ENCODE data around the gene SFXN5.

The SFXN5 gene

DNA sequence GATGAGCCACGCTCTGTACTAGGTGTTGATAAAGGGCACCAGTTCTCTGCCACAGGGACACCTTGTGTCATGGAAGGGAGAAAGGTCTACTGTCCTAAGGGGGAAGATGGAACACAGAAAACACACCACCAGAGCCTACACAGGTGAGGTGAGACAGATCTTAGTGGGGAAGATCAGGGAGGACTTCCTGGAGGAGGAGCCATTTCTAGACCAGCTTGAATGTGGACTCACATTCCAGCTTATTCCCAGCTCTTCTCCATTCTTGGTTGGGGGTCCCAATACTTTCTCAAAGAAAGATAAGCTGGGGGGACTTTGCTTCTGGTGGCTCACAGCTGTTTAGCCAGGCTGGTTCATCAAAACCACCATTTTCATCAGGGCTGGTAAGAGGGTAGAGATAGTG lies 118.0 kb downstream of the SFXN5 start:
- no peak for DNase-seq

DNA sequence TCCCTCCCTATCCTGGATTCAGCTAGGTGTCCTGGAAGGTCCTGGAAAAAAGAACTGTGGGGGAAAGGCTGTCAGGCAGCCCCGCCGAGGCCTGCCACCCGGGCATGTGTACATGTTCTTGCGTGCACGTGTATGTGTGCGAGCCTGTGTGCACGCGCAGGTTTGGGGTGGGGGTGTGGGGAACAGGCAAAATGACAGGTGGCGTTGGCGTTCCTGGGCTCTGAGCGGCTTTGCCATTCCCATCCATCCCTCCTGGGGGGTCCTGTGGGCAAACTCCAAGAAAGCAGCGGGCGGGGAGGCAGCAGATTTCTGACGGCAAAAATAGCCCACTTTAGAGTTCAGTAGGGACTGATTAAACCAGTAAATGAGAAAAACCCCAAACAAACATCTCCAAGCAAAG lies 118.6 kb downstream of the SFXN5 start:
- no peak for DNase-seq

DNA sequence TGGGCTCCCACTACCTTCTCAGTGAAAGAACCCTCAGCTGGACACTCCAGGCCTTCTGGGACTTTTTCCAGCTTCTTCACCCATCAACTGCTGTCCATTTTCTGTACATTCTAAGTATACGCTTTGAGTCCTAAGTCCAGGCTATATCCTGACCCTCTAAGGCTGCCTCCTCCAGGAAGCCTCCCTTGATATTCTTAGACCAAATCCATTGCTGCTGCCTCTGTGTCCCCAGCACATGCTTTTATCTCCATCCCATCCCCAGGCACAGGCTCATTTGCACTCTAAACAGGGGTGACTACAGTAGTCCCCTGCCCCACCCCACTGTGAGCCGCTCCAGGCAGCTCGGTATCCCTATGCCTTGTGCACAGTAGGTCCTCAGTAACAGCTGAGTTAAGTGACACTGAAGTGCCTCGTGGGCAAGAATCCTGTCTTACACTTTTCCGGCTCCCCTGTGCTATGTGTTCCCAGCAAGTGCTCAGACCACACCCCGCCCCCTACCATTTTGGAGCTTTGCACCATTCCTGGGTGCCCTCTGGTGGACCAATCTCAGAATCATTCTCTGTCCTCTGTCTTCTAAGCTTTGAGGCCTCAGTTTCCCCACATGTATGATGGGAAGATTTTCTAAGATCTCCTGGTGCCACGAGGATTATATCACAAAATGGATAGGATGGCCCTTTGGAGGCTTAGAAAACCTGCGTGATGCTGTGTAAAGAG lies 119.2 kb downstream of the SFXN5 start:
- no peak for DNase-seq

DNA sequence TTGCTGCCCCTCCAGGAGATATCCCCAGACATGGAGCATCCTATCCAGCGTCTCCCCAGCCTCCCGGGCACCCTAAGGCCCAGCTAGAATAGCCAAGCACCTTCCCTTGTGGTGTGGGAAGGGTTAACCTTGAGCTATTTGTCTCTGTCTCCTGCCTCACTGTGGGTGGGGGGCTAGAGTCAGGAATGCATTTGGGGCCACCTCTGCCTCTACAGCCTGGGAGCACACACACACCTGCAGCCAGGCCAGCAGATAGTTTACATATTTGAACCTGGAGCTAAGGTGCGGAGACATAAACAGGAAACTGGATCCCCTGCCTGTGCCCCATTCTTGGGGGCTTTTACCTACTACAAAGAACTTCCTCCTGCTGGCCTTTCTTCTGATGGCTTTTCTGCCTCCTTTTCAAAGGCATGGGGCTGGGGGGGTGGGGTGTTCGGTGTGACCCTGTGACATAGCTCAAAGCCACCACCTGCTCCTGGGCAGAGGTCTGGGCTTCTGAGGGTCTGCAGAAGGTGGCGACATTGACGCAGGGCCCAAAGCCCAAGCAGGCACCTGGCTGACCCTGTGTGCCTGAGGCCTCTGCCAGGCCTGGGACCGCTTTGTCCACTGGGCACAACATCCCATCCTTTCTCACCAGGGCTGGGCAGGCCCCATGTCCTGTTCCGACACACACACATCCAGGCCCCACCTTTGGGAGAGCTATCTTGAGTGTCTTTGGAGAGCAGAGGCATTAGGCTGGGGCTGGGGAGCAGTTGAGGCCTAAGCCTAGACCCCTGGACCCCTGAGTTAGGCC lies 120.0 kb downstream of the SFXN5 start:
- DNase-seq = no peak

DNA sequence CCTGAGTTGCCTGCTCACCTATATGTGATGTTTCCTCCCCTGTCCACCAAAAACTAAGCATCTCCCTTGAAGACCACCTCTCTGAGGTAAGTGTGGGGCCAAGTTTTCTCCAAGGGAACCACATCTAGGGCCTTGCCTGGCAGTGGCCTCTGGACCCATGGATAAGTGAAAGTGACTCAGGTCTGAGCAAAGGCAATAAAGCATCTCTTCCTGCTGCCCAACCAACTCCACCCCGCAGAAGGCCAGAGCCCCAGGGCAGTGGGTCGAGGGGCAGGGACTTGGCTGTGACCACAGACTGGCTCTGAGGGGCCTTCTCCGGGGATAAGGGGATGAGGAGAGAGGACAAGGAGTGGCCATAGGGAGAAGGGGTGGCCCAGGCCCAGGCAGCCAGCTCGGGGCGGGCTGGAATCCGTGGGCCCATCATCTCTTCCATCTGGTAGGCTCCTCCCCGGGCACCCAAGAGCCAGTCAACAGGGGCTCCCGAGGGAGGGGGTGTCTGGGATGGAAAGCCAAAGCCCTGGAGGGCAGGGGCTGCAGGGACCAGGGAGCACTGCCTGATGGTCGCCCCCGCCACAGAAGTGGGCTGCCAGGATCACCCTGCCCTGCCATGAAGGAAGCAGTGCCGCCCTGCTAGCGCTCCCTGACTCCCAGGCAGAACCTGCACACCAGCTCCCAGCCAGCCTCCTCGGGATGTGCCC lies 120.8 kb downstream of the SFXN5 start:
- DNase-seq = no peak

DNA sequence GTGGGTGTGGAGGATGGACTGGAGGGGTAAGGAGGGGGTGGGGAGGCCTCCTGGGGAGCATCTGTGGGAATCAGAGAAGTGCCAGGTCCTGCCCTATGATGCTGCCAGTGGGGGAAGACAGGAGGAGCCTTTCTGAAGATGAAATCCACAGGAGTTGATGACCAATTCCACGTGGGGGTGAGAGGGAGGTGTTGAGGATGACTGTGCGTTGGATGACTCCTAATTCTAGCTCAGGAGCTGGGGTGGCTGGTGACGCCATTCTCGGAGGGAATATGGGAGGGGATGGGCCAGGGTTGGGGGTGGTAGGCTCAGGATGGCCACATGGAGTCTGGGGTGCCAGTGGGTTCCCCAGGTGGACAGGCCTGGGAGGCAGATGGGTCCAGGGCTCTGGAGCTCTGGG lies 121.9 kb downstream of the SFXN5 start:
- no peak for DNase-seq

DNA sequence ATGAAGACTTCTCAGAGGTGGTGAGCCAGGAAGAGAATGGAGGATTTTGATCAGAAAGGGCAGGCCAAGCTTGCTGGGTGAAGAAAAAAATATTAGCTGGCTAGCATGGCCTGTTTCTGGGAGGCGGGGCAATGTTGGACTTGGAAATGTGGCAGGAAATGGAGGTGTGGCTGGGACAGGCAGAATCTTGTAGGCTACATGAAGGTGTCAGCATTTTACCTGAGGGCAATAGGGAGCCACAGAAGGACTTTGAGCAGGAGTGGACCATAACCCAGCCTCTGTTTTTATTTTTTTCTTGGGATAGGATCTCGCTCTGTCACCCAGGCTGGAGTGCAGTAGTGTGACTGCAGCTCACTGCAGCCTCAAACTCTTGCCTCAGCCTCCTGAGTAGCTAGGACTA lies 122.5 kb downstream of the SFXN5 start:
- DNase-seq = no peak

DNA sequence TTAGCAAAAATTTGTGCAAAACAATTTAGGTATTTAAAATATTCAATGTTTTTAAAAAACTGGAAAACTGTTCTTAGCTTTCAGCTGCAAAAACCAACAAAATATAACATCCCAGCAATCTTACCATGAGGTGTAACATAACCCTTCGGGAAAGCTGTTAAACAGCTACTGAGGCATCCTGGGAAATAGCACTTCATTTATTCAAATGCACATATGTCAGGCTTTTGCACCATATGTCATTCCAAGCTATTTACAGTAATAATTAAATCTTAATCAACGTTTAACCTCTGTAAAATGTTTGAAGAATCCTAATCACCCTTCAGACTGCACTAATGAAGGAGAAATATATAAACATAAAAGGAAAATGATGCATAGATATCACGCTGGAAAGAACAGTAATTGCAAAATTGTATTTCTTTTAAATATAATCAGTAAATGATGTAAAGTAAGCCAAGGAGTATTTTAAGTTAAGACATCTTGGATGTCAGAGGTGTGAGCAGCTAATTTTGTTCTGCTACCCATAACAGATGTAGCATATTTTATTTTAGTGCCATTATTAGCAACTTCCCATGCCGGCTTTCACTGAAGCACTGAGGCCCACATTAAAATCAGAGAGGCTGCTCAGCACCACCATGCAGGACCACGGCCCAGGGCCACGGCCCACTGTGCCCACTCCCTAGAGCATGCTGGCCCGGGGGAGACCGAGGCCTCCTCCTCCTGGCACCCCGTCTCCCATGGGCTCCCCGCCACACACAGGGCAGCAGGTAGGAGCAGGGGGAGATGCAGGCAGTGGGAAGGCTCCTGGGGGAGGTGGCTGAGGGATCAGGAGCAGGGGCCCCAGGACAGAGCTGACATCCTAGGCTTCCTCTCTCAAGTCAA lies 123.3 kb downstream of the SFXN5 start:
- no peak for DNase-seq

DNA sequence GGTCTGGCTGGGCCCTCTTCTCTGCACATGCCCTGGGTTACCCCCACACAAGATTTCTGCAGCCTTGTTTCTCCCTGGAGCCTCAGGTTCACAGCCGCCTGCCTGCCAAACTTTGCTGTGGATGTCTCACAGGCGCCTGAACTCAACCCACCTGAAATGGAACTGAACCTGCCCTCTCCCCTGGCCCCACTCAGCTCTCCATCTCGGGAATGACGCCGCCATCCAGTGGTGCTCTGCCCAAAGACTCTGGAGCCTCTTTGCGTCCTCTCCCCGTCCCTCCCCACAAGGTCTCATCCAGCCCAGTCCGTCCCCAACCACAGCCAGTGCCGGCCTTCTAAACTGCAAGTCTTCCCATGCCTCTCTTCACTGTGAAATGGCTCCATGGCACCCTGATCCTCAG lies 125.0 kb downstream of the SFXN5 start:
- DNase-seq = no peak

DNA sequence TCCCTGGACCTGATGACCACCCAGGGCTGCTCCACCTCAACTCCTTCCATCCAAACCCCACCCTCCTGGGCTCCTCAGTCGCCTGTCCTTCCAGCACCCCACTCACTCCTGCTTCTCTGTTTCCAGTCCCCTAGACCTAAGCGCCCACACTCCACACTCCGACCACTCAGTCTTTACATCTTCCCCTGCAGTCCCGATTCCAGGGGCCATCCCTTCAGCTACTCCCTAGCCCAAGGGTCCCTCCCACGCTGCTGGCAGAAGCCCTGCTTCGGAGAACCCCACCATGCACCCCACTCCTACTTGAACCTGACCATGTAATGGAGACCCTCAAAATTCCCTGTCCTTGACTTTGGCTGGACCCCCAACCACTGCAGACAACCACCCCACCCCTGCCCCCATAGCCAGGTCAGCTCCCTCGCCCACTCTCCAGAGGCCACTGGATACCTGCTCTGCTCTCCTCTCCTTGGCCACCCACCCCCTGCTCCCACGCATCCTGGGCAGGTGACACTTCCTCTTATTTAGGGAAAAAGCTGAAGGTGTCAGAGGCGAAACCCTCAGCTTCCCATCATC lies 126.0 kb downstream of the SFXN5 start:
- DNase-seq = no peak

DNA sequence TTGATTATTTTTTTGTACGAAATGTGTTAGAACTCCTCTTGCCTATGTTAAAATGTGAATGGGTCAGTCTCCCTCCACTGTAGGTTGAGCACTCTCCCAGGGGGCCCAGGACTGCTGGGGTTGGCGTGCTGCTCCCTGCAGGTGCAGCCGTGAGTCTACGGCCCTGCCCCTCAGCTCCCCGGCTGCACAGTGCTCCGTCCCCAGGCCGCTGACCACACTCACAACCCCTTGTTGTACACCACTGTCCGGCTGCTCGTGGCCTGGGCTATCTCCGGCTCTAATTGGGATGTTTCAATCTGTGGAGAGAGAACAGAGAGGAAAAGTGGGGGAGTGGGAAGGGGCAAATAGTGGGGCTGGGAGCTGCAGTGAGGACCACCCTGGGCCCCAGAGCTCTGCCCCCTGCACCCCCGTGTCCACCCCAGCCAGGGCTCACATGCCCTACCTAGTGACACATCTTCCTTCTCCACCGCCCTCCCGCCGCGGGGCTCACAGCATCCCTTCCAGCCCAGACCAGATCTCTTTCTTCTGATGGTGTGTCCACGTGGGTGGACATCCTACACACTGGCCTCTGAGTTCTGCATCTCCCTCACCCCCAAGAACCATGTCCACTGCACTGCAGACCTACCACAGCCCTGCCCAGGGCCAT lies 126.6 kb downstream of the SFXN5 start:
- no peak for DNase-seq

DNA sequence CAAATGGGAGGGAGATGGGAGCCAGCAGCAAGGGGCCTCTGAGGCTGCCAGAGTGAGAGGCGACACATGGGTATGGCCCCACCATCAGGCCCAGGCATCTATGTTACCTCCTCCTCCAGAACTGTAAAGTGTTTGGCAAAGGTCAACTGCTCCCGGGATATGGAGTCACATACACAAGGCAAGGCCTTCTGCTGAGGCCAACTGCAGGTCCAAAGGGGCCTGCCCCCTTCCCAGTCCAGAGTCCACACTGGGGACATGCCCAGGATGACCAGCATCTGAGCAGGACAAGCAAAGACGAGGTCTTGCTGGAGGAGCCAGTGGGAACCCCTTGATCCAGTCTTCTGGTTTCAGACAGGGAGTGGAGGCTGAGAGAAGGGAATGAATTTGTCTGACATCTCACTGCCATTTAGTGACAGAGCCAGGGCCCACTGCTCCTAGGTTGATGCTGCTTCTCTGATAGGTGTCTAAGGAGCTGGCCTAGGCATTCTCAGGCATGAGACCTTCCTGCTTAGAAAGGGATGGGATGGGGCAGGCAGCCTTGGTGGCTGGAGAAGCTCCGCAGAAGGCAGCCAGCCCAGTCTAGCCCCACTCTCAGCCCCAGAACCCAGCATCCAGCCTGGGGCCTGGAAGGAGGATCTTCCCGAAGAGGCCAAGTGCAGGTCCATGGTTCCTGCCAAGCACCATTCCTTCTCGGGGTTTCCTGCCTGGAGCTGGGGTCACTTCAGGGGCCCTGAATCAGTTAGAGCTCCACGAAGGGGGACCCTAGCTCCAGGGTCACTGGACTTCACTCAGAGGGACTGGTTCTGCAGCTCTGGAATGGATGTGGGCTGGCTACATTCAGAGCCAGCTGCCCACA lies 127.7 kb downstream of the SFXN5 start:
- DNase-seq = no peak

DNA sequence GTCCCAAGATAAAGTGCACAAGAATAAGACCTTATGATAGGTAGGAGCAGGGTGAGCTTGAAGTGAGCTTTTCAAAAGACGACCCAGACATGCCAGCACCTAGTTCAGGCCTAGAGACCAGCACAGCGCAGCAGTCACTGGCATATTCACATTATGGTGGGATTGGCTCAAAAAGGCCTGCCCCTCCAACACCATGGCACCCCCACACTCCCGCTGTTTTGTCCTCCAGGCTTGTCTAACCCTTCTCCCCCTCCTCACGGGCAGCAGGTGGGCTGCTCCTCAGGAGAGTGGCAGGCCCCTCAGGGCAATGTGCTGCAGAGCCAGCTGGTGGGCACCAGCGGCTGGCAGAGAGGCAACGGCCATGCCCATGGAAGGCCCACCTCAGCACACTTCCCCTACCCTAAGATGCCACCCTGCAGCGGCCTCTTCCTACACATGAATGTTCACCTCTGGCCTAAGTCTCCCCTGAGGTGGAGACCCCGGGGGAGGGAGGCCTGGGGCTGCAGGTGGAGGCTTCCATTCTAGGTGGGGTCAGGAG lies 128.6 kb downstream of the SFXN5 start:
- DNase-seq = no peak

DNA sequence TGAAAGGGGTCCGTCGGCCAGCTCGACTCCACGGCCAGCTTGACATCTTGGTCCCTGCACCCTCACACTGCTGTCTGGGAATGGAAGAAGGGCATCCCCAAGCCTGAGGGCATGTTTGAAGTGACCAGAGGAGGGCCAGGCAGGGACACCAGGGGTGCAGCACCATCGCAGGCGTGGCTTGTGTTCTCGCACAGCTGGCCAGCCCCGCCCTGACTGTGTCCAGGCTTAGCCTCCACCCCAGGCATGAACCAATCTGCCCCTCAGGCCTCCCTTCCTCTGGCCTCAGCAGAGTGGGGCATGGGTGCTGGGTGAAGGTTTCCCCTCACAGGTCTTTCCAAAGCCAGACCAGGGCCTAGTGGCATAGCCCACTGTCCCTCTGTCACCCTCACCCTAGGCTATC lies 129.2 kb downstream of the SFXN5 start:
- DNase-seq = no peak

DNA sequence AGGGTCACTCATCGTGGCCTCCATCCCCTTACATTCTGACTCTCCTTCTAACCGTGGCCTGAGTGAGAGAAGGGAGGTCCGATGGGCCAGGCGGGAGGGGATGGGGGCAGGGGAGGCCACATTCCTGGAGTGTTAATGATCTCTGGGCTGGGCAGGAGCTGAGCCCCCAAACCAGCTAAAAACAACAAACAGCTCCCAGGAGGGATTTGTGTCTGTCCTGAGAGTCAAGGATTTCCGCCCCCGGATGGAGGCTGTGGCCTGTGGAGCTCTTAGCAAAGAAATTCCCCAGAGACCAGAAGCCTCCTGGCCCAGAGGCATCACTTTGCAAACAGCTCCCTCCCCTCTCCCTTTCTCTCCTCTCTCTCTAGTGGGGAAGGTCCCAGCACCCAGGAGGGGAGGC lies 130.7 kb downstream of the SFXN5 start:
- DNase-seq = no peak

DNA sequence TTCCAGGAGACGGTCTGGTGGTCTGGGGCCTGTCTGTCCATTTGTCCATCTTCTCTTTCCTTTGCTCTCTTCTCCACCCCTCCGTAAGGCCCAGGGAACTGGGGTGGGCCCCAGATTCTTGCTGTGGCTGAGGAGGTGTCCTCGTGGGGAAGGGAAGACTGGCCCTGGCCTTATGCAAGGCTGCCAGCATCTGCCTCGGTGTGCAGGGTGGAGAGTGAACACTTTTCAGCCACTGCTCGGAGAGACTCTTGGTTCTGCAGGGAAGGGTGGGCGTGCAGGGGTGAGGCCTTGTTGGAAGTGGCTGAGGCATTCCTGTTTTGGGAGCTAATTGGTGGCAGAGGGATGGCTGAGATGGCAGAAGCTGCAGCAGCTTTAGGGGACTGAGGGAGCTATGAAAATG lies 131.2 kb downstream of the SFXN5 start:
- DNase-seq = no peak

DNA sequence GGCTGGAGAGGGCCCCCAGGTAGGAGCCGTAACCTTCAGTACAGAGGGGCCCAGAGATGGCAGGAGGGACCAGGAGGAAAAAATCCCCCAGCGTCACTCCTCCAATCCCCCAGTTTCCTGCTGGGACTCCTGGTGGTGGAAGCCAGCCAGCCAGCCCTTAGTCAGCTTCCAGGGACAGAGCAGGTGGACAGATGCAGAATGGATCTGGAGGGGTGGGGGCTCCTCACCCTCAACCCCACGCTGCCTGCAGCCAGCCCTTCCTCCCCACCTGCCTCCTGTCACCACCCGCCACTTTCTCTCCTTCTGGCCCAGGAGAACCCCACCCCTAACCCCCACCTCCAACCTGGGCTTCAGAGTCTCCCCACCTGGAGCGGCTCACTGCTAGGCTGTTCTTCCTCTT lies 133.1 kb downstream of the SFXN5 start:
- DNase-seq = no peak

DNA sequence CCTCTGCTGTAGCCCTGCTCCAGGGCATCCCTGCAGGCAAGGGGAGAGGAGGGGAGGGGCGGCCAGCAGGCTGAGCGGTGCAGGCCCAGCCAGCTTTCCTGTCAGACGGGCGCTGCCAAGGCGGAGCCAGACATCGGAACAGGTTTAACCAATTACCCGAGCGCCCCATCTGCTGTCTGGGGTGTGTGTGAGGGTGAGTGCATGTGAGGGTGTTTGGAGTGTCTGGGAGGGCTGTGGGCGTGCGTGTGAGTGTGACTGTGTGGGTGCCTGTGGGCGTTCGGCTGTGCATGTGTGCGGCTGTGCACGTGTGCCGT lies 134.2 kb downstream of the SFXN5 start:
- no peak for DNase-seq

DNA sequence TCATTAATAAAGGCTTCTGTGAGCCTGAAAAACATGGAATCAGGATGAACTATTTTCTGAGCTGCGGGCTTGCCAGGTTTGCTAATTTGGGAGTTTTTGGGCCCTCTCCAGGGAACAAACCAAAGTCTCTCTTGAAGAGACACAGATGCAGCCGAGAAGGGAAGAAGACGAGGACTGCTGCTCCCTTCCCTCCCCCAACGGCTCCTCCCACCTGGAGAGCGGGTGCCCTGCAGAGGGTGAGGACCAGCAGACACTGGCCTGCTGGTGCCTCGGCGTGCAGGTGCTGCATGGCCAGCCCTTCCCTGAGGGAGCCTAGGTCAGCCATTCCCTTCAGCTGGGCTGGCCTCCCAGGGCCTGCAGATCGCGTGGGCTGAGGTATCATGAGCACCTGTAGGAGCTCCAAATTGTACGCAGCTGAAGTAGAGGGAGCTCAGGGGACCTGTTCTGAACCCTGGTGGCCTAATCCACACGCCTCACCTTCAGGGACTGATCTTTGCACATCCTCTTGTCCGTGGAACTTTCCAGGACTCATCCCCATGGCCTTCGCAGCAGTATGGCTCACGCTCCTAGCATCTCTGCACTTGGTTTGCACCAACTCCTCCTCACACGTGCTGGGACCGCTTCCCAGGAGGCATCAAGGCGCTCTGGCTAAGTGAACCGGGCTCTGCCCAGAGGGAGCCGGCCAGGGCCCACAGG lies 134.7 kb downstream of the SFXN5 start:
- no peak for DNase-seq

DNA sequence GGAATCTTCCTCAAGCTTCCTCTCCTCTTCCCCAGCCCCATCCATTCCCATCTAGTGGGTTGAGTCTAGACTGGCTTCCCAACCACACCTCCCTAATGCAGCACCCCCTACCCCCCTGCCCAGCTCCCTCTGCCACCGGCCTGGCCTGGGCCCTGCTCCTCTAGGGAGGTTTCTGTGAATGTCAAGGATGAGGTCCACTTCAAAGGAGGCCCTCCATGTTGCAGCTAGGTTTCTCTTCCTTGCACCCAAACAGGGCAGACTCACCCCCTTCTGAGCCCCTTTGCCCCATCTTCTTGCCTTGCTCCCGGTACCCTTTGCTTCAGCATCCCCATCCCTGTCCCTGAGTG lies 135.9 kb downstream of the SFXN5 start:
- no peak for DNase-seq

Measured in stimulated activated CD4-positive, alpha-beta T cell treated with anti-CD3 and anti-CD28 coated beads, Interleukin-4, amount 100 ng/mL, for 24 hours (primary cell).